Suprapubic skin (tissue), 3 donors: ENCODE results near the gene PTPRCAP.

Experiments used
- POLR2AphosphoS5 ChIP-seq, 3 donors: sonication (generic); formaldehyde crosslinking; IDR thresholded peaks; one replicate each; pipeline ENCODE4 v1.6.1; 2017; ENCODE audit warnings: antibody characterized with exemption in 3 of 3
- TF ChIP-seq, protein P1 (sequence below), 2 donors: fragments of 200-600 bp in 1 of 2; fragments of 450-650 bp in 1 of 2; sonication (generic) in 1 of 2; IDR thresholded peaks; one replicate each; pipeline ENCODE4 v1.5.1; 2016 to 2019; ENCODE audit warnings: antibody characterized with exemption in 2 of 2, mild to moderate bottlenecking in 1 of 2, moderate library complexity in 1 of 2

DNA sequence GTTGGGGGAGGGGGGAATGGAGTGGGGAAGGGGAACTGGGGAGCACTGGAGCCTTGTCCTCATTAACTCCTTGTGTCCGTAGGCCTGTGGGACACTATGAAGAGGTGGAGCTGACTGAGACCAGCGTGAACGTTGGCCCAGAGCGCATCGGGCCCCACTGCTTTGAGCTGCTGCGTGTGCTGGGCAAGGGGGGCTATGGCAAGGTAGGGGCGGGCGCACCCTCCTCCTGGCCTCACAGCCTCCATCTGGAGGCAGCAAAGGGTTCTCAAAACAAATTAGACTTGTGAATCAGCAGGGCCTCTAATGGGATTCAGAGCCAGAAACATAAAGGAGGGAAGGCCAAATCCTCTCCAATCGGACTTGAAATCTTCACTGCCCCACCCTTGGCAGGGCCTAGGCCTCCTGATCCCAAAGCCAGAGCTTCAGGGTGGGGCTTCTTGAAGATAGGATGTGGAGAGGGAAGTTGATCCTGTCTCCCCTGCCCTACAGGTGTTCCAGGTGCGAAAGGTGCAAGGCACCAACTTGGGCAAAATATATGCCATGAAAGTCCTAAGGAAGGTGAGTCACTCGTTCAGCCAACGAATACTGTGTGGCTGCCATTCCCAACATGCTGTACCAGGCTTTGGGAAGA, 8.3 kb downstream of the PTPRCAP start:
- TF ChIP-seq POLR2AphosphoS5 (IDR thresholded peaks at IDR 0.05), result peak in 1 of 3 donors; percentile 33
- TF ChIP-seq, protein P1, sequence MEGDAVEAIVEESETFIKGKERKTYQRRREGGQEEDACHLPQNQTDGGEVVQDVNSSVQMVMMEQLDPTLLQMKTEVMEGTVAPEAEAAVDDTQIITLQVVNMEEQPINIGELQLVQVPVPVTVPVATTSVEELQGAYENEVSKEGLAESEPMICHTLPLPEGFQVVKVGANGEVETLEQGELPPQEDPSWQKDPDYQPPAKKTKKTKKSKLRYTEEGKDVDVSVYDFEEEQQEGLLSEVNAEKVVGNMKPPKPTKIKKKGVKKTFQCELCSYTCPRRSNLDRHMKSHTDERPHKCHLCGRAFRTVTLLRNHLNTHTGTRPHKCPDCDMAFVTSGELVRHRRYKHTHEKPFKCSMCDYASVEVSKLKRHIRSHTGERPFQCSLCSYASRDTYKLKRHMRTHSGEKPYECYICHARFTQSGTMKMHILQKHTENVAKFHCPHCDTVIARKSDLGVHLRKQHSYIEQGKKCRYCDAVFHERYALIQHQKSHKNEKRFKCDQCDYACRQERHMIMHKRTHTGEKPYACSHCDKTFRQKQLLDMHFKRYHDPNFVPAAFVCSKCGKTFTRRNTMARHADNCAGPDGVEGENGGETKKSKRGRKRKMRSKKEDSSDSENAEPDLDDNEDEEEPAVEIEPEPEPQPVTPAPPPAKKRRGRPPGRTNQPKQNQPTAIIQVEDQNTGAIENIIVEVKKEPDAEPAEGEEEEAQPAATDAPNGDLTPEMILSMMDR (IDR thresholded peaks at IDR 0.05), result no peak
